Heart right ventricle (tissue), 16 donors: ENCODE results near the gene ZC3H12D. TPM values are rescaled to one million over a fixed set of nuclear protein-coding genes. Genes with fewer than 3 reads are reported as not detected.

ENCODE experiments used
- ATAC-seq, 8 donors: fragments of 200-7000 bp; cut with Tn5 transposase; one replicate each; pipeline ENCODE4 v1.9.1; 2020; ENCODE audit warnings: mild to moderate bottlenecking in 8 of 8, moderate library complexity in 8 of 8, moderate number of reproducible peaks in 1 of 8
- DNase-seq, 2 donors: peaks; one replicate each; pipeline ENCODE4 v3.0.0-alpha.2; 2020
- H3K27ac ChIP-seq, 10 donors: fragments of 200-600 bp; sonication (generic) in 2 of 10; one replicate each; pipeline versions ENCODE4 v1.5.0 to v1.8.0; 2020 to 2022; ENCODE audit warnings: mild to moderate bottlenecking in 3 of 10
- H3K27me3 ChIP-seq, 7 donors: fragments of 200-600 bp; one replicate each; pipeline ENCODE4 v1.8.0; 2021 to 2022; ENCODE audit warnings: mild to moderate bottlenecking in 2 of 7
- H3K36me3 ChIP-seq, 9 donors: fragments of 200-600 bp; sonication (generic) in 1 of 9; one replicate each; pipeline versions ENCODE4 v1.5.0 to v1.8.0; 2020 to 2022; ENCODE audit warnings: mild to moderate bottlenecking in 2 of 9
- H3K4me1 ChIP-seq, 9 donors: fragments of 200-600 bp; sonication (generic) in 1 of 9; one replicate each; pipeline versions ENCODE4 v1.5.0 to v1.8.0; 2020 to 2022; ENCODE audit warnings: mild to moderate bottlenecking in 4 of 9
- H3K4me3 ChIP-seq, 10 donors: fragments of 200-600 bp; sonication (generic) in 2 of 10; one replicate each; pipeline versions ENCODE4 v1.5.0 to v1.8.0; 2020 to 2022; ENCODE audit warnings: mild to moderate bottlenecking in 7 of 10, moderate library complexity in 2 of 10
- H3K9me3 ChIP-seq, 11 donors: fragments of 200-600 bp in 10 of 11; sonication (generic) in 2 of 11; one replicate each; pipeline versions ENCODE4 v1.5.0 to v1.8.0; 2013 to 2022; ENCODE audit warnings: mild to moderate bottlenecking in 2 of 11, control low read depth in 1 of 11, moderate library complexity in 1 of 11
- WGBS, 2 donors: extraction: QIAGEN DNeasy Blood & Tissue Kit; methylation state at CpG; one replicate each; pipeline ENCODE4 v1.1.7; 2013; ENCODE audit warnings: inconsistent platforms in 1 of 2; 5-methylcytosine and 5-hydroxymethylcytosine counted together
- intact Hi-C, 10 donors: fragments of 100-400 bp; cut with DNase I; formaldehyde crosslinking; loops; one replicate each; pipeline versions ENCODE4 v1.11.1 to v1.14.2; 2022
- polyA plus RNA-seq, 2 donors: library from polyadenylated mRNA; stranded (reverse); fragments of 200-250 nt; gene quantifications; one replicate each; pipeline ENCODE4 v1.2.3, GENCODE V29; 2013
- total RNA-seq, 10 donors: library from RNA; stranded (reverse); fragmentation: NEBNext Ultra II Directional in 3 of 10; extraction: Animal tissue kit (Norgen Biotek cat#: 25700) in 3 of 10; gene quantifications; one replicate each; pipeline versions ENCODE4 v1.2.1 to v1.2.4, GENCODE V29; 2021 to 2023
- TF ChIP-seq, protein P1 (sequence below), 9 donors: fragments of 200-600 bp; sonication (generic) in 2 of 9; IDR thresholded peaks; one replicate each; pipeline versions ENCODE4 v1.5.0 to v1.8.0; 2021 to 2022; ENCODE audit warnings: antibody characterized with exemption in 9 of 9, mild to moderate bottlenecking in 5 of 9, moderate library complexity in 1 of 9
- donor health status: Arrhythmogenic right ventricular cardiomyopathy.
- donor health status: ischemic (EF 13 %, LVEDD 7.1; RV severe dilation, severe dysfunction).
- donor health status: healthy with polysubstance abuse.
- donor health status: DM: no; HTN: yes; CAD: no.
- donor health status: DM: no; HTN: no; CAD: no.
- donor health status: ischemic (EF 25% LVEDD 6.9; RV normal size, moderate dysfunction).
- donor health status: ischemic (EF 25% LVEDD 5.7; RV mildly dilated, moderate dysfunction).
- donor health status: healthy.
- donor health status: DM: yes; HTN: yes; CAD: no.
- donor health status: Ischemic cardiomyopathy.
- donor health status: ischemic (EF 35%, LVEDD 5.7; RV mildly dilated, moderate dysfunction).
- donor health status: nonischemic (EF 11% LVEDD 7.7; RV severe dilation, severe dysfunction).
- donor health status: DM: yes; HTN: yes; CAD: no.
- donor health status: PGD.
- donor health status: ischemic (EF 29% LVEDD 5.4; RV normal size, mild dysfunction).
- donor health status: nonischemic (EF 23%, LVEDD 6.1; RV moderate dilation, normal function).

Gene ZC3H12D
- total and polyA plus RNA-seq, 12 donors: 0.14 to 1.2 (median 0.31) TPM

DNA sequence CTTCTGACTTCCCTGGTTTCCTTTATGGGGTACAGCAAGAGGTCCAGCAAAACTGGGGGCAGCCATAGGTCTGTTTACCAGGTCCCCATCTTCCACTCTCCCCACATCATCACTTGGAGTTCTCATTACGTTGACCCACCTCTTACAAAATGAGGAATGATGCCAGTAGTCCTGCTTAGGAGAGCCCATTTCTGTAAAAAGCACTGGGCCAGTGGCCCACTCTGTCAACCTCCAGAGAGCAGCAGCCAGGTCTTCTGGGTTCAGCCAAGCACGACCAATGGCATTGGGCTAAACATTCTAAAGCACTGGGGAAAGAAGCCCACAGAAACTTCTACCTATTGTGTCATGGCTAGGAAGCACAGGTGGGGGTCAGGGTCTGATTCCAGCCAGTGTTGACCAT lies 13.9 kb downstream of the ZC3H12D start:
- Histone ChIP-seq H3K4me3 (no peak overlapping the region), H3K36me3 (peaks cover 0 to 6% (median 0%) of the 10 kb centered on the region in 9 donors), H3K27me3 (peaks cover 0 to 34% (median 5%) of the 10 kb centered on the region in 7 donors), H3K27ac (no peak overlapping the region), H3K9me3 (peaks cover 0 to 2% (median 0%) of the 10 kb centered on the region in 11 donors), H3K4me1 (peaks cover 0 to 16% (median 13%) of the 10 kb centered on the region in 9 donors)
- no peak for DNase-seq
- intact Hi-C loops: no loop called here
- 96 to 100% methylated on average over 2 of the region's 2 CpGs for WGBS, 2 donors
- TF ChIP-seq, protein P1, sequence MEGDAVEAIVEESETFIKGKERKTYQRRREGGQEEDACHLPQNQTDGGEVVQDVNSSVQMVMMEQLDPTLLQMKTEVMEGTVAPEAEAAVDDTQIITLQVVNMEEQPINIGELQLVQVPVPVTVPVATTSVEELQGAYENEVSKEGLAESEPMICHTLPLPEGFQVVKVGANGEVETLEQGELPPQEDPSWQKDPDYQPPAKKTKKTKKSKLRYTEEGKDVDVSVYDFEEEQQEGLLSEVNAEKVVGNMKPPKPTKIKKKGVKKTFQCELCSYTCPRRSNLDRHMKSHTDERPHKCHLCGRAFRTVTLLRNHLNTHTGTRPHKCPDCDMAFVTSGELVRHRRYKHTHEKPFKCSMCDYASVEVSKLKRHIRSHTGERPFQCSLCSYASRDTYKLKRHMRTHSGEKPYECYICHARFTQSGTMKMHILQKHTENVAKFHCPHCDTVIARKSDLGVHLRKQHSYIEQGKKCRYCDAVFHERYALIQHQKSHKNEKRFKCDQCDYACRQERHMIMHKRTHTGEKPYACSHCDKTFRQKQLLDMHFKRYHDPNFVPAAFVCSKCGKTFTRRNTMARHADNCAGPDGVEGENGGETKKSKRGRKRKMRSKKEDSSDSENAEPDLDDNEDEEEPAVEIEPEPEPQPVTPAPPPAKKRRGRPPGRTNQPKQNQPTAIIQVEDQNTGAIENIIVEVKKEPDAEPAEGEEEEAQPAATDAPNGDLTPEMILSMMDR (IDR thresholded peaks at IDR 0.05): no peak
- ATAC-seq: no peak

DNA sequence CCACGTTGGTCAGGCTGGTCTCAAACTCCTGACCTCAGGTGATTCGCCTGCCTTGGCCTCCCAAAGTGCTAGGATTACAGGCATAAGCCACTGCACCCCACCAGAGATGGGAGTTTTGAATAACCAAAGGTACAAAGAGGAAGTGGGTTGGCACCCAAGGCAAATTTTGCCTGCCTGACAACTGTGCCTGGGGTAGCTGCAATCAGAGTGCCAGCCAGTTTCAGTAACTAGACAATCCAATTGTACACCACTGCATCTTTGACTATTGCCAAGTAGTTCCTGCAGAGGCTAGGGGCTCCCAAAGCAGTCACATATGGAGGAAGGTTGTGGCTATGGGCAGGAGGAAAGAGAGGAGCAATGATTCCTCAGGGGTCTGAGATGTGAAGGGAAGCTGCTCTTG lies 16.6 kb downstream of the ZC3H12D start:
- Histone ChIP-seq H3K4me3 (no peak overlapping the region), H3K36me3 (peaks cover 0 to under 1% (median 0%) of the 10 kb centered on the region in 9 donors), H3K27ac (no peak overlapping the region), H3K9me3 (no peaks in the 10 kb centered on the region), H3K27me3 (peaks cover 0 to 32% (median 10%) of the 10 kb centered on the region in 7 donors), H3K4me1 (peaks cover 0 to 23% (median 7%) of the 10 kb centered on the region in 9 donors)
- DNase-seq (no peak), ATAC-seq (no peak)
- 91 to 94% methylated on average over 2 of the region's 2 CpGs for whole genome bisulfite sequencing, 2 donors
- TF ChIP-seq, protein P1 (IDR thresholded peaks at IDR 0.05): no peak
- intact Hi-C loops: no loop called here

DNA sequence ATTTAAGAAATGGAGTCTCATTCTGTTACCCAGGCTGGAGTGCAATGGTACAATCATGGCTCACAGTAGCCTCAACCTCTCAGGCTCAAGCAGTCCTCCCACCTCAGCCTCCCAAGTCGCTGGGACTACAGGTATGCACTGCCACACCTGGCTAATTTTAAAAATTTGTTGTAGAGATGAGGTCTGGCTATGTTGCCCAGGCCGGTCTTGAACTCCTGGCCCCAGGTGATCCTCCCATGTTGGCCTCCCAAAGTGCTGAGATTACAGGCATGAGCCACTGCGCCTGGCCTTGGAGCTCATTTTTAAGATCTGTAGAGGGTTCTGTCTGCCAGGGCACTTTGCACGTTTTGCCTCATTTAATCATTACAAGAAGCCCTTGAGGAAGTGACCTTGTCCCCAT lies 17.5 kb downstream of the ZC3H12D start:
- WGBS, 2 donors: 73 to 76% methylated on average over 4 of the region's 4 CpGs
- no peaks in the 10 kb centered on the region for H3K9me3 ChIP-seq
- DNase-seq (no peak), ATAC-seq (no peak)
- no peak overlapping the region for H3K4me3 ChIP-seq
- H3K4me1 ChIP-seq: peaks cover 0 to 18% (median 0%) of the 10 kb centered on the region in 9 donors
- peaks cover 0 to 34% (median 10%) of the 10 kb centered on the region in 7 donors for H3K27me3 ChIP-seq
- H3K36me3 ChIP-seq: no peaks in the 10 kb centered on the region
- H3K27ac ChIP-seq: no peak overlapping the region
- TF ChIP-seq, protein P1 (IDR thresholded peaks at IDR 0.05): no peak
- intact Hi-C loops: no loop called here

DNA sequence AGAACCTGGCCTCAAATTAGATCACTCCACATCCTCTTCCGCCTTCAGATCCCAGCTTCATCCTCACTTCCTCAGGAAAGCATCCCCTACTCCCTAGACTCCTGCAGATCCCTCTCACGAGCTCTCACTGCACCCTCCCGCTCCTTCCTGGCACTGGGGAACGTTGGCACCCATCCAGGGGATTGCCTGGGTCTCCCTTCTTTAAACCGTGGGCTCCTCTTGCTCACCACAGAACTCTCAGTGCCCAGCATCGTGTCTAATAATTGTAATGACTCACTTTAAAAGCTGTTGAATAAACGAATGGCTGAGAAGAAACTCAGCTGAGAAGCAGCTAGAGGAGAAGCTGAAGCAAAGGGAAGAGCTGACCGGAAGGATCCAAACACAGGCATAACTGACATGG lies 20.4 kb downstream of the ZC3H12D start:
- 55 to 60% methylated on average over 8 of the region's 8 CpGs for WGBS, 2 donors
- H3K9me3 ChIP-seq: no peaks in the 10 kb centered on the region
- peaks cover 0 to 18% (median 0%) of the 10 kb centered on the region in 9 donors for H3K4me1 ChIP-seq
- TF ChIP-seq, protein P1 (IDR thresholded peaks at IDR 0.05): no peak
- H3K27me3 ChIP-seq: peaks cover 0 to 41% (median 28%) of the 10 kb centered on the region in 7 donors
- intact Hi-C loops: loop anchor here in 1 of 10 donors (5.0 kb wide), 1 partner anchor 33 kb away; no protein-coding TSS in a partner anchor
- DNase-seq (no peak), ATAC-seq (peak in 1 of 8 donors; percentile 39)
- peaks cover 0 to 9% (median 0%) of the 10 kb centered on the region in 9 donors for H3K36me3 ChIP-seq
- no peak overlapping the region for H3K4me3 ChIP-seq
- no peak overlapping the region for H3K27ac ChIP-seq
